IMR-90 (cell line): ENCODE measurements around the gene KRTAP20-1. TPM values are rescaled to one million over a fixed set of nuclear protein-coding genes. Genes with fewer than 3 reads are reported as not detected.

Experiments
- ATAC-seq: fragments of 200-7000 bp; cut with Tn5 transposase; 2 replicates; pipeline ENCODE4 v1.9.1; 2020; ENCODE audit warnings: low read depth, mild to moderate bottlenecking, moderate library complexity
- BruUV-seq: library from RNA; stranded (reverse); fragments of 400-500 nt; replicated peaks from 2 replicates; lab custom pipeline; 2021; lab: Mats Ljungman, UMichigan
- CTCF ChIA-PET: fragments of 300-600 bp; formaldehyde crosslinking; extraction: SDS; loops from one replicate; lab custom pipeline; 2021; ENCODE audit warnings: antibody characterized with exemption; lab: Yijun Ruan, JAX
- POLR2A ChIA-PET: fragments of 300-600 bp; sonication (Branson Sonifier 250); formaldehyde crosslinking; loops from one replicate; lab custom pipeline; 2022; ENCODE audit warnings: antibody characterized with exemption; ENCODE audit not compliant: unreplicated experiment; lab: Charles Lee
- DNase-seq: peaks from one replicate; pipeline ENCODE4 v3.0.0; 2013
- H2AFZ ChIP-seq: replicated peaks from 2 replicates; pipeline ENCODE3; 2013; ENCODE audit warnings: low read length, mild to moderate bottlenecking; ENCODE audit not compliant: poor library complexity
- H2AK5ac ChIP-seq: 2 replicates; pipeline ENCODE4 v1.6.1; 2013; ENCODE audit warnings: low read depth, low read length, inconsistent platforms
- H2AK9ac ChIP-seq: replicated peaks from 2 replicates; pipeline ENCODE3; 2013; ENCODE audit warnings: mild to moderate bottlenecking, low read depth, low read length, moderate library complexity; ENCODE audit not compliant: poor library complexity
- H2BK120ac ChIP-seq: 2 replicates; pipeline ENCODE4 v1.6.1; 2013; ENCODE audit warnings: low read depth, low read length, inconsistent platforms
- H2BK15ac ChIP-seq: 3 replicates; pipeline ENCODE4 v1.6.1; 2013; ENCODE audit warnings: low read depth, low read length, inconsistent platforms
- H2BK20ac ChIP-seq: 2 replicates; pipeline ENCODE4 v1.6.1; 2013; ENCODE audit warnings: low read depth, mild to moderate bottlenecking, inconsistent platforms, low read length, moderate library complexity
- H2BK5ac ChIP-seq: 2 replicates; pipeline ENCODE4 v1.6.1; 2013; ENCODE audit warnings: mild to moderate bottlenecking, low read depth, low read length, inconsistent platforms; ENCODE audit not compliant: poor library complexity, severe bottlenecking
- H3K14ac ChIP-seq: replicated peaks from 2 replicates; pipeline ENCODE4 v1.6.1; 2013; ENCODE audit warnings: low read depth, low read length, inconsistent platforms
- H3K18ac ChIP-seq: 2 replicates; pipeline ENCODE4 v1.6.1; 2013; ENCODE audit warnings: low read depth, low read length, control low read depth
- H3K23ac ChIP-seq: 2 replicates; pipeline ENCODE4 v1.6.1; 2013; ENCODE audit warnings: low read depth, low read length, inconsistent platforms
- H3K27ac ChIP-seq: 2 replicates; pipeline ENCODE4 v1.5.1; 2013; ENCODE audit warnings: mild to moderate bottlenecking, control low read depth, low read length; ENCODE audit not compliant: insufficient read depth
- H3K27me3 ChIP-seq: 2 replicates; pipeline ENCODE4 v1.6.1; 2013; ENCODE audit warnings: low read length; ENCODE audit not compliant: control insufficient read depth, insufficient read depth
- H3K36me3 ChIP-seq: 2 replicates; pipeline ENCODE4 v1.6.1; 2013; ENCODE audit warnings: low read length, mixed read lengths; ENCODE audit not compliant: control insufficient read depth, insufficient read depth
- H3K4ac ChIP-seq: 2 replicates; pipeline ENCODE4 v1.6.1; 2013; ENCODE audit warnings: low read depth, low read length, inconsistent platforms
- H3K4me1 ChIP-seq: 2 replicates; pipeline ENCODE4 v1.6.1; 2013; ENCODE audit warnings: low read length, mixed read lengths; ENCODE audit not compliant: control insufficient read depth, insufficient read depth
- H3K4me2 ChIP-seq: 2 replicates; pipeline ENCODE4 v1.6.1; 2013; ENCODE audit warnings: low read depth, mild to moderate bottlenecking, control low read depth, low read length, moderate library complexity
- H3K4me3 ChIP-seq: 2 replicates; pipeline ENCODE4 v1.5.1; 2013; ENCODE audit warnings: low read depth, mild to moderate bottlenecking, control low read depth, low read length, moderate library complexity; ENCODE audit not compliant: insufficient read depth
- H3K56ac ChIP-seq: 2 replicates; pipeline ENCODE4 v1.6.1; 2013; ENCODE audit warnings: low read length, inconsistent platforms; ENCODE audit not compliant: insufficient read depth; ENCODE audit errors: extremely low read depth
- H3K79me1 ChIP-seq, 2 experiments: 2 replicates each; pipeline ENCODE4 v1.6.1; 2013; ENCODE audit warnings: low read length in 2 of 2, inconsistent platforms in 1 of 2, low read depth in 1 of 2
- H3K9ac ChIP-seq: 2 replicates; pipeline ENCODE4 v1.6.1; 2013; ENCODE audit warnings: low read depth, low read length, control low read depth
- H3K9me1 ChIP-seq: 2 replicates; pipeline ENCODE4 v1.6.1; 2013; ENCODE audit warnings: low read length, inconsistent platforms; ENCODE audit not compliant: insufficient read depth
- H3K9me3 ChIP-seq: 2 replicates; pipeline ENCODE4 v1.6.1; 2013; ENCODE audit warnings: low read length; ENCODE audit not compliant: control insufficient read depth, insufficient read depth
- H4K20me1 ChIP-seq: 2 replicates; pipeline ENCODE4 v1.6.1; 2013; ENCODE audit warnings: low read length, inconsistent platforms; ENCODE audit not compliant: insufficient read depth
- H4K5ac ChIP-seq: 2 replicates; pipeline ENCODE4 v1.6.1; 2013; ENCODE audit warnings: mild to moderate bottlenecking, low read depth, low read length, control low read depth
- H4K8ac ChIP-seq, 2 experiments: 2 replicates each; pipeline ENCODE4 v1.6.1; 2013; ENCODE audit warnings: low read depth in 2 of 2, low read length in 2 of 2, control low read depth in 1 of 2, inconsistent platforms in 1 of 2
- H4K91ac ChIP-seq: 2 replicates; pipeline ENCODE4 v1.6.1; 2013; ENCODE audit warnings: low read depth, low read length, inconsistent platforms; ENCODE audit not compliant: insufficient read depth
- BHLHE40 ChIP-seq: fragments of 150-350 bp; IDR thresholded peaks from 2 replicates; pipeline ENCODE4 v1.6.1; 2016; ENCODE audit warnings: mild to moderate bottlenecking, low read depth, low read length
- CHD1 ChIP-seq: IDR thresholded peaks from 2 replicates; pipeline ENCODE4 v1.6.1; 2012; ENCODE audit warnings: low read depth, low read length, improper control_type of control experiment
- FOS ChIP-seq: fragments of 150-350 bp; IDR thresholded peaks from 2 replicates; pipeline ENCODE4 v1.6.1; 2016; ENCODE audit warnings: low read depth, low read length
- WGBS, 2 experiments: methylation state at CpG; one replicate each; pipeline versions ENCODE4 v1.1.5 to v1.1.7; 2013; ENCODE audit warnings: missing lambda C conversion rate in 2 of 2; ENCODE audit not compliant: insufficient read length in 1 of 2; ENCODE audit errors: extremely low coverage in 2 of 2; 5-methylcytosine and 5-hydroxymethylcytosine counted together
- dilution Hi-C: fragments of 300-500 bp; cut with HindIII; formaldehyde crosslinking; loops from one replicate; pipeline ENCODE4 v1.14.3; 2018; ENCODE audit warnings: low sequenced_read_pairs; ENCODE audit not compliant: unreplicated experiment
- in situ Hi-C: fragments of 300-500 bp; cut with MboI; formaldehyde crosslinking; loops from 3 replicates; pipeline ENCODE4 v1.14.3; 2019; ENCODE audit warnings: low sequenced_read_pairs, inconsistent platforms, mixed read lengths
- intact Hi-C: fragments of 100-400 bp; cut with micrococcal nuclease; formaldehyde crosslinking; loops from 2 replicates; pipeline ENCODE4 v1.10.0; 2022
- polyA plus RNA-seq, 3 experiments: library from polyadenylated mRNA; depleted of rRNA; stranded (reverse); fragments of >200 nt; gene quantifications; 2 replicates each; pipeline ENCODE4 v1.2.3, GENCODE V29; 2012; ENCODE audit warnings: low replicate concordance in 1 of 3
- total RNA-seq: library from RNA; depleted of rRNA; stranded (reverse); fragments of >200 nt; gene quantifications from 2 replicates; pipeline ENCODE4 v1.2.3, GENCODE V29; 2012

KRTAP20-1 gene
- total and polyA plus RNA-seq, 2 of the 4 experiments (the other 2 are of a cell fraction), result not detected

DNA sequence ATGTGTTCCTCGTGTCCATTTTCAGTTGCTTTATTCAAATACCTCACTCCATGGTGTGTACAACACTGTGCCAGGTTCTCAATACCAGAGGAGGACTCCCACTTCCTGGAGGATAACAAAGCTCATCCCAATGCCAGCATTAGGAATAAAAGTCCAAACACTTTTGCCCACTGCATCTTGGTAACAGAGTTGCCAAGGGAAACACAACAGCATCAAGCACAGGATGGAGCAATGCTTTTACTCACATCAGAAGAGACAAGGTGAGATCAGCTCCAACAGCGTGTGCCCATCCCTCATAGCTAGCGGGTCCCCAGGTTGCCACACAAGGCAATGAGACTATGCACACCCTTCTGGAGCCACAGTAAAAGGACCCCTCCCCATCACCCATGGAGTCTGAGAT lies 7.1 kb downstream of the KRTAP20-1 start:
- no peaks in the 10 kb centered on the region for H3K79me1 ChIP-seq
- CTCF ChIA-PET, result no interaction called here
- no TSS peak for BruUV-seq
- no peak overlapping the region for H3K56ac ChIP-seq
- no peak overlapping the region for H3K4me3 ChIP-seq
- H3K4me1 ChIP-seq, result no peaks in the 10 kb centered on the region
- H3K36me3 ChIP-seq, result no peaks in the 10 kb centered on the region
- H4K5ac ChIP-seq, result no peak overlapping the region
- H3K4ac ChIP-seq, result no peak overlapping the region
- H3K4me2 ChIP-seq, result no peak overlapping the region
- WGBS, 2 experiments, result 60% methylated on average over 1 of the region's 3 CpGs; no CpG with 5 or more reads in 1 of the 2 experiments
- DNase-seq (no peak), ATAC-seq (no peak)
- dilution Hi-C loops, result no loop called here
- no peak overlapping the region for H2AFZ ChIP-seq
- no peak overlapping the region for H2BK15ac ChIP-seq
- H3K9me1 ChIP-seq, result no peaks in the 10 kb centered on the region
- intact Hi-C loops, result no loop called here
- no peak overlapping the region for H2AK9ac ChIP-seq
- no peak overlapping the region for H2BK5ac ChIP-seq
- H3K9ac ChIP-seq, result no peak overlapping the region
- TF ChIP-seq CHD1 (no peak), BHLHE40 (no peak), FOS (no peak)
- no peak overlapping the region for H3K27ac ChIP-seq
- H3K9me3 ChIP-seq, result peaks cover 17% of the 10 kb centered on the region
- no peak overlapping the region for H2BK20ac ChIP-seq
- H4K20me1 ChIP-seq, result no peaks in the 10 kb centered on the region
- no peak overlapping the region for H3K23ac ChIP-seq
- no peak overlapping the region for H2AK5ac ChIP-seq
- H3K14ac ChIP-seq, result no peak overlapping the region
- H4K8ac ChIP-seq, result no peak overlapping the region
- in situ Hi-C loops, result no loop called here
- POLR2A ChIA-PET, result no interaction called here
- no peaks in the 10 kb centered on the region for H3K27me3 ChIP-seq
- no peak overlapping the region for H3K18ac ChIP-seq
- no peak overlapping the region for H2BK120ac ChIP-seq
- no peak overlapping the region for H4K91ac ChIP-seq
